Activated T-helper 1 cell treated with anti-CD3 and anti-CD28 coated beads, Interleukin-2, amount 50 U/mL, for 16 hours (primary cell): ENCODE results near the gene NANOS2.
A peak's percentile ranks its signal among the peaks of the same experiment; 100 is the strongest.

Experiments
- DNase-seq, 2 donors: peaks; one replicate each; pipeline ENCODE4 v3.0.0-alpha.2; 2020; ENCODE audit warnings: low read depth in 1 of 2, low spot score in 1 of 2

NANOS2 gene

GRCh38 chr19:45929247-45929646, 14.7 kb upstream of the NANOS2 start:
- no peak for DNase-seq

- DNase-seq = peak; percentile 74 to 75
These were observed 13.1 kb upstream of the NANOS2 start for GRCh38 chr19:45927565-45928261.

GRCh38 chr19:45924891-45925447, 10.4 kb upstream of the NANOS2 start:
- DNase-seq = no peak

GRCh38 chr19:45922281-45922680, 7.7 kb upstream of the NANOS2 start:
- DNase-seq = no peak

GRCh38 chr19:45920458-45920857, 5.9 kb upstream of the NANOS2 start:
- DNase-seq = no peak

GRCh38 chr19:45919678-45920077, 5.1 kb upstream of the NANOS2 start:
- no peak for DNase-seq

- DNase-seq = no peak
These were observed 4.1 kb upstream of the NANOS2 start for GRCh38 chr19:45918721-45919120.

- DNase-seq = no peak
These were observed 3.0 kb upstream of the NANOS2 start for GRCh38 chr19:45917421-45918091.

- DNase-seq = no peak
These were observed 3.3 kb downstream of the NANOS2 start for GRCh38 chr19:45911291-45911690.

- DNase-seq = no peak
These were observed 5.6 kb downstream of the NANOS2 start for GRCh38 chr19:45908956-45909355.

GRCh38 chr19:45906221-45906620, 8.4 kb downstream of the NANOS2 start:
- no peak for DNase-seq

GRCh38 chr19:45905011-45905410, 9.6 kb downstream of the NANOS2 start:
- DNase-seq = no peak

GRCh38 chr19:45902651-45903625, 11.6 kb downstream of the NANOS2 start:
- DNase-seq = peak; percentile 98 to 100

GRCh38 chr19:45901912-45902650, 12.5 kb downstream of the NANOS2 start, which contains the start of gene MYPOP:
TSS of gene MYPOP (minus strand) at chr19:45902613. CDS start at chr19:45901773, 840 bp downstream.
- no peak for DNase-seq

GRCh38 chr19:45901432-45901911, 13.1 kb downstream of the NANOS2 start:
- DNase-seq = no peak

- DNase-seq = no peak
These were observed 13.7 kb downstream of the NANOS2 start for GRCh38 chr19:45900738-45901431.

GRCh38 chr19:45899919-45900589, 14.5 kb downstream of the NANOS2 start:
- no peak for DNase-seq

GRCh38 chr19:45899253-45899652, 15.3 kb downstream of the NANOS2 start:
- no peak for DNase-seq

GRCh38 chr19:45897261-45897812, 17.2 kb downstream of the NANOS2 start:
- no peak for DNase-seq
